CD4-positive, alpha-beta T cell treated with Interleukin-17A for 4 hours (primary cell): ENCODE measurements around the gene DENND4A.

ENCODE experiments used
- DNase-seq: peaks from one replicate; pipeline ENCODE4 v3.0.0-alpha.2; 2020; ENCODE audit warnings: mixed read lengths

Gene DENND4A

GRCh38 chr15:65792138-65792987, at the start of gene DENND4A:
Gene DENND4A, minus strand, starts transcription at chr15:65792293. Its CDS starts 35,843 bp downstream, at chr15:65756450.
- peak; percentile 99 for DNase-seq

DNA sequence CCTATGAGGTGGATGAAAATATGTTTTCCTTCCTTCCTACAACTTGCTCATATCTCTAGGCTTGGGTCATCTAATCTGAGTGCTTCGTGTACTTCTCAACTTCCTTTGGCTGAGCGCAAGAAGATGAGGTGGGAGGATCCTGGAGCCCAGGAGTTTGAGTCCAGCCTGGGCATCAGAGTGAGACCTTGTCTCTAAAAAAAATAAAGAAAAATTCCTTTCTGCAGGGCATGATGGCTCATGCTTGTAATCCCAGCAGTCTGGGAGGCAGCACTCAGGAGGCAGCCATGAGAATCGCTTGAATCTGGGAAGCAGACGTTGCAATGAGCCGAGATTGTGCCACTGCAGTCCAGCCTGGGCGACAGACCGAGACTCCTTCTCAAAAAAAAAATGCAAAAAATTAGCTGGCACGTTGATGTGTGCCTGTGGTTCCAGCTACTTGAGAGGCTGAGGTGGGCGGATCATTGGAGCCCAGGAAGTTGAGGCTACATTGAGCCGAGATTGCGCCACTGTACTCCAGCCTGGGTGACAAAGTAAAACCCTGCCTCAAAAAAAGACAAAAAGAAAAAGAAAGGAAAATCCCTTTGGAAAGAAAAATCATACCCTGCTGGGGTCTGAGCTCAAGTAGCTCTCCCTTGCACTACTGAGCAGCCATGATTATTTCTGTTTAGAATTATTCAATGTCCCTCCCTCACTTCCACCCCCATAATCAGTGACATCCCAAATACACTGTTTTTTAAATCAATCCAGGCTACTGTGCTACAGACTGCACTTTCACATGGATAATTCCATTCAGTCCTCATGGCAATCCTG, 49.2 kb upstream of the DENND4A start:
- DNase-seq = no peak

DNA sequence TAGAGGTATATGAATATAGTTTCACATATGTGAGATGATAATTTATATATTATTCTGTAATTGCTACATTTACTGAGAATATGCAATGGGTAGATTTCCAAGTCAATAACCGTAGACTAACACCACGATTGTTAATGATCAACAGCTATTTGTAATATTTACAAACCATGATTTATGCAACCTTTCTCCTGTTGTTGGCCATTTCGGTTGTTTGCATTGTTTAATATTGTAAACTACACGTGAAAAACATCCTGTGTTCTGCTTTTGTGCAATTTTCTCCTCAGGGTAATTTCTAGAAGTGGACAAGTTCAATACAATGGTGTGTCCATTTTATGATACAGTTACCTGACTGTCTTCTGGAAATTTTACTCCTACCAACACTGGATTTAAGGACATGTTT, 47.9 kb upstream of the DENND4A start:
- no peak for DNase-seq

GRCh38 chr15:65839354-65839901, 47.3 kb upstream of the DENND4A start:
- no peak for DNase-seq

DNA sequence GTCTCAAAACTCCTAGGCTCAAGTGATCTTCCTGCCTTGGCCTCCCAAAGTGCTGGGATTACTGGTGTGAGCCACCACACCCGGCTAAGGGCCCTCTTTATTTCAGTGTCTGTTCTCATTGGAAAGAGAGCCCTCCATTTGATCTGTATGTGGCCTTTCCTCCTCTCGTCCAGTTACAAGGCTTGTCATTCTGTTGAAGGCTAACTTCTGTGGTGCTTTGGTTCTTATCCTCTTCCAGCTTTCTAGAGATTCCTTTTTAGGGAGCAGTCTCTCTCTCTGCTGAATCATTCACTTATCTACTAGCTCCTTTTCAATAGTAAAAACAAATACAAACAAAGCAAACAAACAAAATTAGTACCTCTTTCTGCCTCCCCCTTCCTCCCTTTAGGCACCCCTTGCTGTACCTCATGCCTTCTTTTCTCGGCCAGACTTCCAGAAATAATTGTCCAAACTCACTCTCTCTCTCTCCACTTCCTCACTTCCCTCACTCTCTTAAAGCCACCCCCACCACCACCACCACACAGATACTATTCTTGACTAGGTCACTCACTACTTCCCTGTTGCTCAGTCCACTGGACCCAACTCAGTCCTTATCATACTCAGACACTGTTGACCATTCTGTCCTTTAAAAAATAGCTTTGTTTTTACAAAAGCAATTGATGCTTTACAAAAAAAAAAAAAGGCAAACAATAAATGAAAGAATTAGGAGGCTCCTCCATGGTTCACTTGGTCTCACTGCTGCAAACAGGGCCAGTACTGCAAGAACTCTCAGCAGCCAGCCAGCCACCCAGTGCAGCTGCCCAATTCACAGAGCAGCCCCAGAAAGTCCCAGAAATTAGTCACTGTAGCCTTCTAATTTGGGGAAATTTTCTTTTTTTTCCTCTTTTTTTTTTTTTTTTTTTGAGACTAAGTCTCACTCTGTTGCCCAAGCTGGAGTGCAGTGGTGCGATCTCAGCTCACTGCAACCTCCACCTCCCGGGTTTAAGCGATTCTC, 45.5 kb upstream of the DENND4A start:
- no peak for DNase-seq

GRCh38 chr15:65836665-65837064, 44.6 kb upstream of the DENND4A start:
- peak; percentile 32 for DNase-seq

- no peak for DNase-seq
These were observed 43.4 kb upstream of the DENND4A start for GRCh38 chr15:65835447-65835846.

DNA sequence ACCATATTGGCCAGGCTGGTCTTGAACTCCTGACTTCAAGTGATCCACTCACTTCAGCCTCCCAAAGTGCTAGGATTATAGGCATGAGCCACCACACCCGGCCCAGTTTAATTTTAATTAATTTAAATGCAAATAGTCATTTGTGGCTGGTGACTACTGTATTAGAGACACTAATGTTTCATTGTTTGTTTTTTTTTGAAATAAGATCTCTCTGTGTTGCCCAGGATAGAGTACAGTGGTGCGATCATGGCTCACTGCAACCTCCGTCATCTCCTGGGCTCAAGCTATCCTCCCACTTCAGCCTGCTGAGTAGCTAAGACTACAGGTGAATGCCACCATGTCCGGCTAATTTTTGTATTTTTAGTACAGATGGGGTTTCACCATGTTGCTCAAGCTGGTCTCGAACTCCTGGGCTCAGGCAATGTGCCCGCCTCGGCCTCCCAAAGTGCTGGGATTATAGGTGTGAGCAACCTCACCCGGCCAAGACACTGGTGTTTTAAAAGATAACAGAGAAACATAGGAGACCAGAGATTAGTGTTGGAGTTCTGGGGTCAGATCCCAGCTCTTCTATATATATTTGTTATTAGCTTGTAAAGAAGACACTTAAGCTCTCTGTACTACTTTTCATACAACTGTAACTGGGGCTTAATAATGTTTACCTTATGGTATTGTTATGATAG, 42.6 kb upstream of the DENND4A start:
- DNase-seq = no peak

- DNase-seq = peak; percentile 68
These were observed 41.6 kb upstream of the DENND4A start for GRCh38 chr15:65833501-65834205.

DNA sequence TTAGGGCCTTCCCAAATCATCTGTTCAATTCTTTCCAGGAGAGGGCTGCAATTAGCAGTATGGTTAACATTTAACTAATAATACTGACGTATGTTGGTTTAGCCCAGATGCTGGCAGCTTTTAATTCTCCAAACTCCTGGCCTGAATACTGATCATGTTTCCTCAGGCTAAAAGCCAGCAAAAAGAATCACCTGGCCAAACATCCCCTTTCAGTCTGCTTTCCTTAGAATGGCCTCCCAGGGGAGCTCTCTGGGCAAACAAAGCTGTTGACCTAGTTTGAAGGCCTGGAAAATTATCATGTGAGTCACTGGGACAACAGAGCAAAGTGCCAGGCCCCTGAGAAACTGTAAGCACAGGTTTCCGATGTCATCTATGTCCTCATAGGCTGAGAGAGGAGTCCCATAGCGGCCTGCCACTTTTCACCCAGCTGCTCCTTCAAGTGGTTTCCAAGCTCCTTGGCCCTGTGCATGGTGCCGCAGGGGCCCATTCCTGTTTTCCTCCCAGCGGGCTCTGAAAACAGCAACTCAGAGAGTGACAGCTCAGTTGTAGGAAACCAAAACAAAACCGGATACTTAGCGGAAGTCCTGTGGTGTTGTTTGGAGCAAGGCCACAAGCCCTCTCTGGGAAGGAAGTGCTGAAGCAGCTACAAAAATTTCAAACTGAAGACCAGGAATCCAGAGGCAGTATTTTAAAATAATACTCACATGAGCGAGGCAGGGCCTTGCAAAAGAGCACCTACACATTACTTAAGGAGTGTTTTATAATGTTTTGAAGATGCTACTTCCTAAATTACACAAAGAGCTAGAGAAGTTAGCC, 40.7 kb upstream of the DENND4A start:
- peak; percentile 60 for DNase-seq

GRCh38 chr15:65829130-65829764, 37.2 kb upstream of the DENND4A start:
- peak; percentile 32 for DNase-seq

GRCh38 chr15:65828585-65828984, 36.5 kb upstream of the DENND4A start:
- peak; percentile 47 for DNase-seq

GRCh38 chr15:65827065-65827464, 35.0 kb upstream of the DENND4A start:
- peak; percentile 39 for DNase-seq

GRCh38 chr15:65824941-65825544, 33.0 kb upstream of the DENND4A start:
- DNase-seq = no peak

- peak; percentile 24 for DNase-seq
These were observed 32.1 kb upstream of the DENND4A start for GRCh38 chr15:65824031-65824743.

DNA sequence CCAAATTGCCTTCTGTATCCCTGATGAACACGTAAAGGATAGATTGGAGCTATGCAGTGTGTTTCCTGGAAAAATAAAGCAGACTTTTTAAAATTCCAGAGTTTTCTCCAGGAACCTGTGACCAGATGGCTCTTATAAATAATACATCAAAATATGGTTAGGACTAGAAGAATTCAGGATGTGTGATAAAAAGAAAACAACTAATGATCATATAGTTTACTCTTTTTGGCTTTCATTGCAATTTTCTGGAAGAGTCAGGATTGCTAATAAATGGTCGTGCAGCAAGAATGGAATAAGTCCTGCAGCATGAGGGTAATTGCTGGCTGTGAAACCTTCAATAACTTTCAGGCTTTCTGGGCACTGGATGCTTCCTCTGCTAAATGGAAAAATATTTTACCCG, 30.2 kb upstream of the DENND4A start:
- no peak for DNase-seq

DNA sequence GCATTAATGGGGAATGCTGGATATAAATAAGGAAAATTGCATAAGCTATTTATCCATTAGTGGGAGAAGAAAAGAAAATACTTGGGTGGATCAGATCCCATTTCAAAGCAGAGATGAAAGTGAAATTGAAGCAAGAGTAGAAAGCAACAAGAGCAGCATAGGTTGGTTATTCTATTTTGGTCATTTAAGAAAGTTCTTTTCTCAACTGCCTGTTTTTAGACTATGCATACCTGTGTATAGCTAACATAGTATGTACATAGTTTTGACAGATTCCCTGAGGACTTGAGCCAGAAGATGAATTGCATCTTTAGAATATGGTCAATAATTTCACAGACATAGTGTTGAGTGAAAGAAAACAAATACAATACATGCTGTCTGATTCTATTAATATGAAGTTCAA, 29.0 kb upstream of the DENND4A start:
- no peak for DNase-seq

- no peak for DNase-seq
These were observed 27.5 kb upstream of the DENND4A start for GRCh38 chr15:65819563-65819960.
